Breast epithelium (tissue), 3 donors: Measurements from ENCODE around the gene ZMIZ1.

Experiments
- CTCF ChIP-seq, 3 donors: fragments of 450-650 bp; IDR thresholded peaks; one replicate each; pipeline ENCODE4 v1.5.1; 2016 to 2017; ENCODE audit warnings: antibody characterized with exemption in 3 of 3, mild to moderate bottlenecking in 3 of 3, moderate library complexity in 3 of 3
- POLR2A ChIP-seq: fragments of 450-650 bp; IDR thresholded peaks from one replicate; pipeline ENCODE4 v1.6.1; 2016; ENCODE audit warnings: antibody characterized with exemption, mild to moderate bottlenecking, moderate library complexity
- POLR2AphosphoS5 ChIP-seq, 3 donors: sonication (generic); formaldehyde crosslinking; IDR thresholded peaks; one replicate each; pipeline ENCODE4 v1.6.1; 2017; ENCODE audit warnings: antibody characterized with exemption in 3 of 3

GRCh38 chr10:79044846-79045245, 23.9 kb upstream of the ZMIZ1 start:
- TF ChIP-seq CTCF (IDR thresholded peaks at IDR 0.05) (no peak), POLR2AphosphoS5 (IDR thresholded peaks at IDR 0.05) (no peak), POLR2A (no peak)
